ENCODE measurements around the gene CPN2.
A peak's percentile ranks its signal among the peaks of the same experiment; 100 is the strongest.

CPN2 gene

GRCh38 chr3:194351080-194351672, at the start of gene CPN2:
Gene CPN2 (minus strand): TSS chr3:194351328. CDS start chr3:194342702, 8,626 bp downstream.
- DNase-seq (ENCODE audit: low read depth): no peak

- DNase-seq (ENCODE audit: low read depth): no peak
These were observed 48.8 kb upstream of the CPN2 start for GRCh38 chr3:194399874-194400411.

GRCh38 chr3:194399166-194399565, 48.0 kb upstream of the CPN2 start, which contains the start of gene GP5:
Gene GP5 (minus strand): TSS chr3:194399266. CDS start chr3:194398282, 984 bp downstream.
- DNase-seq (ENCODE audit: low read depth): no peak

- DNase-seq (ENCODE audit: low read depth): peak; percentile 16
These were observed 46.7 kb upstream of the CPN2 start for GRCh38 chr3:194397757-194398312.

- peak; percentile 24 for DNase-seq (ENCODE audit: low read depth)
These were observed 46.0 kb upstream of the CPN2 start for GRCh38 chr3:194396859-194397756.

- no peak for DNase-seq (ENCODE audit: low read depth)
These were observed 45.4 kb upstream of the CPN2 start for GRCh38 chr3:194396539-194396858.

- DNase-seq (ENCODE audit: low read depth): peak; percentile 46
These were observed 44.8 kb upstream of the CPN2 start for GRCh38 chr3:194395778-194396538.

GRCh38 chr3:194395212-194395611, 44.1 kb upstream of the CPN2 start:
- DNase-seq (ENCODE audit: low read depth): no peak

- DNase-seq (ENCODE audit: low read depth): no peak
These were observed 41.4 kb upstream of the CPN2 start for GRCh38 chr3:194392576-194392975.

GRCh38 chr3:194390835-194391234, 39.7 kb upstream of the CPN2 start:
- DNase-seq (ENCODE audit: low read depth): no peak

- no peak for DNase-seq (ENCODE audit: low read depth)
These were observed 38.1 kb upstream of the CPN2 start for GRCh38 chr3:194389269-194389668.

GRCh38 chr3:194387926-194388418, 36.8 kb upstream of the CPN2 start:
- no peak for DNase-seq (ENCODE audit: low read depth)

GRCh38 chr3:194387276-194387675, 36.1 kb upstream of the CPN2 start:
- no peak for DNase-seq (ENCODE audit: low read depth)

GRCh38 chr3:194386648-194387047, 35.5 kb upstream of the CPN2 start:
- DNase-seq (ENCODE audit: low read depth): no peak

GRCh38 chr3:194386066-194386465, 34.9 kb upstream of the CPN2 start:
- no peak for DNase-seq (ENCODE audit: low read depth)

GRCh38 chr3:194384569-194385001, 33.5 kb upstream of the CPN2 start:
- DNase-seq (ENCODE audit: low read depth): no peak

GRCh38 chr3:194384156-194384555, 33.0 kb upstream of the CPN2 start:
- DNase-seq (ENCODE audit: low read depth): no peak

- no peak for DNase-seq (ENCODE audit: low read depth)
These were observed 32.3 kb upstream of the CPN2 start for GRCh38 chr3:194383276-194383940.

GRCh38 chr3:194382892-194383223, 31.7 kb upstream of the CPN2 start:
- no peak for DNase-seq (ENCODE audit: low read depth)

GRCh38 chr3:194382196-194382891, 31.2 kb upstream of the CPN2 start:
- no peak for DNase-seq (ENCODE audit: low read depth)

GRCh38 chr3:194381460-194381875, 30.3 kb upstream of the CPN2 start:
- DNase-seq (ENCODE audit: low read depth): no peak
